ENCODE data around the gene CDK9.

Gene CDK9

DNA sequence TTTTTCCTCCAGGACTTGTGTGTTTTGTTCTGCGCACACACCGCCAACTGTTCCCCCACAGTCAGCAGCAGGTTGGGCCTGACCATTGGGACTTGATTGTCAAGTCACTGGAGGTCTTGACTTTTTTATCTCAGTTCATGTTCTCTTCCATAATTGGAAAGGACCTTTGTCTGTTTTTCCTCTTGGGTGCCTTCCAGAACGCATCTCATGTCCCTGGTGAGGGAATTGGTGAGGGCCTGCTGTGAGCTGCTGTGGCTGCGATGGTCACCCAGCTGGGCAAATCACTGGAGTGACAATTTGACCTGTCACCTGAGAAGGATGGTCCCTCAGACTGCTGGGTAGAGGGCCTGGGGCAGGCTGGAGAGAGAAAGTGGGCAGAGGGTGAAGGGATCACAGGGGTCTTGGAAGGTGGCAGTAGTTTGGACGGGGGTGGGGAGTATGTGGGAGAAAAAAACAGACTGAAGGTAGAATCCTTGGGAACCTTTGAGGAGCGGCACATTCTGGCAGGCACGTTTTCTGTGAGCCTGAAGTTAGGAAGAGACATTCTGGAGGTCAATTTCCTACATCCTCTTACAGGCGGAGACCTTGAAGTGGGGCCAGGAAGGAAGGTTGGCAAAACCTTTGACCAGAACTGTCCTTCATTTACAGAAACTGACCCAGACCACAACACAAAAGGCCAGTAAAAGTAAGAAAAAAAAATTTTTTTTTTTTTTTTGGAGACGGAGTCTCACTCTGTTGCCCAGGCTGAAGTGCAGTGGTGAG lies 4.4 kb downstream of the CDK9 start:
- Histone ChIP-seq H3K4me3 (ENCODE audit: severe bottlenecking) (no peak overlapping the region), H3K27ac (ENCODE audit: poor library complexity, severe bottlenecking) (no peak overlapping the region)
- DNase-seq (ENCODE audit: low spot score): no peak

DNA sequence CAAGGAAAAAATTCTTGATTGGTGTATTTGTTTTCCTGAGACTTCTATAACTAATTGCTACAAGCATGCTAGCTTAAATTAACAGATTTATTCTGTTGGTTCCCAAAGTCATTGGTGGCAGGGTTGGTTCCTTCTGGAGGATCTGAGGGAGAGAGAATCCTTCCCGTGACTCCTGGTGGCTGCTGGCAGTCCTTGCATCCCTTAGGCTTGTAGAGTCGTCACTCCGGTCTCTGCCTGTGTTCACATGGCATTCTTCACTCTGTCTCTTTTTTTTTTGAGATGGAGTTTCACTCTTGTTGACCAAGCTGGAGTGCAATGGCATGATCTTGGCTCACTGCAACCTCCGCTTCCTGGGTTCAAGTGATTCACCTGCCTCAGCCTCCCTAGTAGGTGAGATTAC lies 5.3 kb downstream of the CDK9 start:
- H3K36me3 ChIP-seq (ENCODE audit: low read depth): peaks cover 53% of the 10 kb centered on the region
- no peak for ATAC-seq (ENCODE audit: low read depth)
- no peak overlapping the region for H3K4me3 ChIP-seq (ENCODE audit: severe bottlenecking)
- no peak overlapping the region for H3K27ac ChIP-seq (ENCODE audit: poor library complexity, severe bottlenecking)
- no peaks in the 10 kb centered on the region for H3K9me3 ChIP-seq (ENCODE audit: severe bottlenecking)
- TF ChIP-seq, protein P1, sequence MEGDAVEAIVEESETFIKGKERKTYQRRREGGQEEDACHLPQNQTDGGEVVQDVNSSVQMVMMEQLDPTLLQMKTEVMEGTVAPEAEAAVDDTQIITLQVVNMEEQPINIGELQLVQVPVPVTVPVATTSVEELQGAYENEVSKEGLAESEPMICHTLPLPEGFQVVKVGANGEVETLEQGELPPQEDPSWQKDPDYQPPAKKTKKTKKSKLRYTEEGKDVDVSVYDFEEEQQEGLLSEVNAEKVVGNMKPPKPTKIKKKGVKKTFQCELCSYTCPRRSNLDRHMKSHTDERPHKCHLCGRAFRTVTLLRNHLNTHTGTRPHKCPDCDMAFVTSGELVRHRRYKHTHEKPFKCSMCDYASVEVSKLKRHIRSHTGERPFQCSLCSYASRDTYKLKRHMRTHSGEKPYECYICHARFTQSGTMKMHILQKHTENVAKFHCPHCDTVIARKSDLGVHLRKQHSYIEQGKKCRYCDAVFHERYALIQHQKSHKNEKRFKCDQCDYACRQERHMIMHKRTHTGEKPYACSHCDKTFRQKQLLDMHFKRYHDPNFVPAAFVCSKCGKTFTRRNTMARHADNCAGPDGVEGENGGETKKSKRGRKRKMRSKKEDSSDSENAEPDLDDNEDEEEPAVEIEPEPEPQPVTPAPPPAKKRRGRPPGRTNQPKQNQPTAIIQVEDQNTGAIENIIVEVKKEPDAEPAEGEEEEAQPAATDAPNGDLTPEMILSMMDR (IDR thresholded peaks at IDR 0.05; ENCODE audit: poor library complexity, severe bottlenecking): no peak
- no peaks in the 10 kb centered on the region for H3K27me3 ChIP-seq (ENCODE audit: insufficient read depth, poor library complexity, severe bottlenecking)
- no peak for DNase-seq (ENCODE audit: low spot score)
- peaks cover 6% of the 10 kb centered on the region for H3K4me1 ChIP-seq (ENCODE audit: insufficient read depth, poor library complexity, severe bottlenecking)

More for the DNA sequence above, 4.4 kb downstream of the CDK9 start:
- Histone ChIP-seq H3K27me3 (ENCODE audit: insufficient read depth, poor library complexity, severe bottlenecking) (no peaks in the 10 kb centered on the region), H3K36me3 (ENCODE audit: low read depth) (peaks cover 53% of the 10 kb centered on the region), H3K4me1 (ENCODE audit: insufficient read depth, poor library complexity, severe bottlenecking) (peaks cover 6% of the 10 kb centered on the region), H3K9me3 (ENCODE audit: severe bottlenecking) (no peaks in the 10 kb centered on the region)
- TF ChIP-seq, protein P1 (IDR thresholded peaks at IDR 0.05; ENCODE audit: poor library complexity, severe bottlenecking): no peak
- ATAC-seq (ENCODE audit: low read depth): no peak

DNA sequence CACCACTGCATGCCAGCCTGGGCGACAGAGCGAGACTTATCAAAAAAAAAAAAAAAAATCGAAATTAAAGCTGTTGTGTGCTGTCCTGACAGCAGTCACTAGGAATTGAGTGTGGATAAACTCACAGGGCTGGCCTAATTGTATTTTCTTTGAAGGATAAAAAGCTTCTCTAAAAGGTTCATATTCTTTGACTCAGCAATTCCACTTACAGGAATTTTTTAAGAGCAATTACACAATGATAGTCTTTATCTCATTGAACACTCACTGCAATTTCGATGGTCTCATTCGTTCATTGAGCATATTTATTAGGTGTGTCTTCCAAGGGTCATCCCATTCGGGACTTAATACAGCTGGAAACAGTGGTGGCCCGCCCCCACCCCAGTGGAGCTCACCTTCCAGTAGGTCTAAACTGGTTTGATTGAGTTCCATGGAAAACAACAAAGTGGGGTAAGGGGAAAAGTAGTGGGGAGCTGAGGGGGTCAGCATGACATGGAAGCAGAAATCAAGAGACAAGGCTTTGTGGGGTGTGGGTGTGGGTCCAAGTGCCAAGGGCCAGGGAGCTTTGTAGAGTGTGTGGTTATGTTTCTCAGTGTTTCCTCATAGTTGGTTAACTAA lies 6.7 kb downstream of the CDK9 start:
- Histone ChIP-seq H3K27me3 (ENCODE audit: insufficient read depth, poor library complexity, severe bottlenecking) (no peaks in the 10 kb centered on the region), H3K4me3 (ENCODE audit: severe bottlenecking) (no peak overlapping the region), H3K4me1 (ENCODE audit: insufficient read depth, poor library complexity, severe bottlenecking) (no peaks in the 10 kb centered on the region), H3K27ac (ENCODE audit: poor library complexity, severe bottlenecking) (no peak overlapping the region), H3K36me3 (ENCODE audit: low read depth) (peaks cover 43% of the 10 kb centered on the region), H3K9me3 (ENCODE audit: severe bottlenecking) (no peaks in the 10 kb centered on the region)
- ATAC-seq (ENCODE audit: low read depth) (no peak), DNase-seq (ENCODE audit: low spot score) (no peak)
- TF ChIP-seq, protein P1 (IDR thresholded peaks at IDR 0.05; ENCODE audit: poor library complexity, severe bottlenecking): no peak

DNA sequence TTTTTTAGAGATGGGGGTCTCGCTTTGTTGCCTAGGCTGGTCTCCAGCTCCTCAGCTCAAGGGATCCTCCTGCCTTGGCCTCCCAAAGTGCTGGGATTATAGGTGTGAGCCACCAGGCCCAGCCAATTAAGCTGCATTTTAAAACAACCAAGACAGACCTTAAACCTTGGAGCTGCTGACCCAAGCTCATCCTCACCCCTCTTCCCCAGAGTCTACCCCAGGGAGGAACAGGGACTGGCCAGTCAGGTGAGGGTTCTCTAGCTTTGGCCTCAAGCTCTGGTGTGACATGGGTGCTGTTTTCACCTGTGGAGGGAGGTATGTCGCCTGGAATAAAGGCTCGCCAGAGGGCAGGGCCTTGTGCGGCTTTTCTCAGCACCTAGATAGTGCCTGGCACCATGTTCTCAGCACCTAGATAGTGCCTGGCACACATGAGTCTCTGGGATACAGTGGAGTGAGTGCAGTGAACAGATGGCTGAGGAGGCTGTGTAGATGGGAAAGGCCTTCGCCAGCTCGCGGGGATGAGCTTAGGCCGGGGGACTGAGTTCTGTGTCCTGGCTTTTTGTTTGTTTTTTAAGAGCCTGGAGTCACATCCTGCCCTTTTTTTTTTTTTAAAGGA lies 7.4 kb downstream of the CDK9 start:
- H3K27me3 ChIP-seq (ENCODE audit: insufficient read depth, poor library complexity, severe bottlenecking): no peaks in the 10 kb centered on the region
- H3K4me1 ChIP-seq (ENCODE audit: insufficient read depth, poor library complexity, severe bottlenecking): no peaks in the 10 kb centered on the region
- no peak overlapping the region for H3K27ac ChIP-seq (ENCODE audit: poor library complexity, severe bottlenecking)
- DNase-seq (ENCODE audit: low spot score) (no peak), ATAC-seq (ENCODE audit: low read depth) (peak; percentile 17; the same call in 1 of the 3 replicates)
- peaks cover 36% of the 10 kb centered on the region for H3K36me3 ChIP-seq (ENCODE audit: low read depth)
- H3K9me3 ChIP-seq (ENCODE audit: severe bottlenecking): no peaks in the 10 kb centered on the region
- TF ChIP-seq, protein P1 (IDR thresholded peaks at IDR 0.05; ENCODE audit: poor library complexity, severe bottlenecking): no peak
- no peak overlapping the region for H3K4me3 ChIP-seq (ENCODE audit: severe bottlenecking)
